IMR-90 (cell line): ENCODE results near the gene DOCK9.
A peak's percentile ranks its signal among the peaks of the same experiment; 100 is the strongest.

Experiments used
- BHLHE40 ChIP-seq: fragments of 150-350 bp; IDR thresholded peaks from 2 replicates; pipeline ENCODE4 v1.6.1; 2016; ENCODE audit warnings: mild to moderate bottlenecking, low read depth, low read length
- CEBPB ChIP-seq: IDR thresholded peaks from 2 replicates; pipeline ENCODE4 v1.6.1; 2012; ENCODE audit warnings: low read depth, low read length, improper control_type of control experiment
- POLR2A ChIP-seq: IDR thresholded peaks from 2 replicates; pipeline ENCODE4 v1.6.1; 2012; ENCODE audit warnings: mild to moderate bottlenecking, low read depth, low read length
- RAD21 ChIP-seq: IDR thresholded peaks from 2 replicates; pipeline ENCODE4 v1.6.1; 2012; ENCODE audit warnings: low read length, improper control_type of control experiment
- SMC3 ChIP-seq: fragments of 150-350 bp; IDR thresholded peaks from 2 replicates; pipeline ENCODE4 v1.6.1; 2016; ENCODE audit warnings: low read depth, mild to moderate bottlenecking, antibody characterized with exemption, low read length, moderate library complexity
- TF ChIP-seq, protein P1 (sequence below): conservative IDR thresholded peaks from 2 replicates; pipeline ENCODE4 v1.5.1; 2012; ENCODE audit warnings: mild to moderate bottlenecking, low read depth, low read length, improper control_type of control experiment
- TF ChIP-seq, protein P2 (sequence below): fragments of 150-350 bp; IDR thresholded peaks from 2 replicates; pipeline ENCODE4 v1.6.1; 2017; ENCODE audit warnings: mild to moderate bottlenecking, antibody characterized with exemption, low read length, low read depth

DNA sequence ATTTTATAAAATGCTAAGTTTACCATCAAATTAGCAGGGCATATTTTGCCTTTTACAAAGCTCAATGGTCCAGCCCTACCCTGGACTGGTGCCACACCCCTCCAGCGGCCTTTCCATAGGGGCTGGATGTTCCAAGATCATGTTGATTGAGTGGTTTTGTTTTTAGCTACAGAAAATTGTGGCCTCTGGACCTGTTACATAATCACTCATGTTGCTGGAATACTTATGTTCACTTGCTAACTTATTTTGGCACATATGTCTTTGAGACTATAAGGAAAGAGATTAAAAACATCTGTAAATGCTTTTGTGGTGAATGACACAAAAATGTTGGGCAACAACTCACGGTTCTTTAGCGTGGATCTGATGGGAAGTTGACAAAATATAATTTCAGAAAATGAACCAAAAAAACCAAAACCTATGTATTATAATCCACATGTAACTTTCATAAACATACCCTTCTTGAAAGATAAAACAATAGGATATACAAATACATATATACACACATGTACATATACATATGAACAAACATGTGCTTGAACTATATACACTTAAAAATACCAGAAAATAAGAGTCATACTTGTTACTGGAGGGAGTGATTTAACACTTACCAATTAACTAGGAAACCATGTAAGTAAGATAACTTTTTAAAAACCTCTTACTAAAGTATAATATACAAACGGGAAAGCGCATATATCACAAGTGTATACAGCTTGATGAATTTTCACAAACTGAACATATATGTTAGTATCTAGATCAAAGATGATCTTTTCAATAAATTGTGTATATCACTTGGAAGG lies 178.8 kb downstream of the DOCK9 start:
- TF ChIP-seq, protein P1, sequence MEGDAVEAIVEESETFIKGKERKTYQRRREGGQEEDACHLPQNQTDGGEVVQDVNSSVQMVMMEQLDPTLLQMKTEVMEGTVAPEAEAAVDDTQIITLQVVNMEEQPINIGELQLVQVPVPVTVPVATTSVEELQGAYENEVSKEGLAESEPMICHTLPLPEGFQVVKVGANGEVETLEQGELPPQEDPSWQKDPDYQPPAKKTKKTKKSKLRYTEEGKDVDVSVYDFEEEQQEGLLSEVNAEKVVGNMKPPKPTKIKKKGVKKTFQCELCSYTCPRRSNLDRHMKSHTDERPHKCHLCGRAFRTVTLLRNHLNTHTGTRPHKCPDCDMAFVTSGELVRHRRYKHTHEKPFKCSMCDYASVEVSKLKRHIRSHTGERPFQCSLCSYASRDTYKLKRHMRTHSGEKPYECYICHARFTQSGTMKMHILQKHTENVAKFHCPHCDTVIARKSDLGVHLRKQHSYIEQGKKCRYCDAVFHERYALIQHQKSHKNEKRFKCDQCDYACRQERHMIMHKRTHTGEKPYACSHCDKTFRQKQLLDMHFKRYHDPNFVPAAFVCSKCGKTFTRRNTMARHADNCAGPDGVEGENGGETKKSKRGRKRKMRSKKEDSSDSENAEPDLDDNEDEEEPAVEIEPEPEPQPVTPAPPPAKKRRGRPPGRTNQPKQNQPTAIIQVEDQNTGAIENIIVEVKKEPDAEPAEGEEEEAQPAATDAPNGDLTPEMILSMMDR, result no peak
- peak; percentile 68 for TF ChIP-seq CEBPB
- no peak for TF ChIP-seq RAD21
- no peak for TF ChIP-seq POLR2A
- TF ChIP-seq, protein P2, sequence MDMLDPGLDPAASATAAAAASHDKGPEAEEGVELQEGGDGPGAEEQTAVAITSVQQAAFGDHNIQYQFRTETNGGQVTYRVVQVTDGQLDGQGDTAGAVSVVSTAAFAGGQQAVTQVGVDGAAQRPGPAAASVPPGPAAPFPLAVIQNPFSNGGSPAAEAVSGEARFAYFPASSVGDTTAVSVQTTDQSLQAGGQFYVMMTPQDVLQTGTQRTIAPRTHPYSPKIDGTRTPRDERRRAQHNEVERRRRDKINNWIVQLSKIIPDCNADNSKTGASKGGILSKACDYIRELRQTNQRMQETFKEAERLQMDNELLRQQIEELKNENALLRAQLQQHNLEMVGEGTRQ, result no peak
- TF ChIP-seq BHLHE40, result no peak; the same call in 1 of the 2 replicates
- no peak for TF ChIP-seq SMC3
